Measurements from ENCODE around the gene ZCCHC14. TPM values are rescaled to one million over a fixed set of nuclear protein-coding genes. Genes with fewer than 3 reads are reported as not detected.
"Not testable (repeated sequence)": the region's sequence is repeated elsewhere in the genome, so short reads cannot be mapped to it uniquely, and the experiment has no call there.

ZCCHC14 gene
- total RNA-seq, 1 experiment from 2014 or later = 45.4 TPM

DNA sequence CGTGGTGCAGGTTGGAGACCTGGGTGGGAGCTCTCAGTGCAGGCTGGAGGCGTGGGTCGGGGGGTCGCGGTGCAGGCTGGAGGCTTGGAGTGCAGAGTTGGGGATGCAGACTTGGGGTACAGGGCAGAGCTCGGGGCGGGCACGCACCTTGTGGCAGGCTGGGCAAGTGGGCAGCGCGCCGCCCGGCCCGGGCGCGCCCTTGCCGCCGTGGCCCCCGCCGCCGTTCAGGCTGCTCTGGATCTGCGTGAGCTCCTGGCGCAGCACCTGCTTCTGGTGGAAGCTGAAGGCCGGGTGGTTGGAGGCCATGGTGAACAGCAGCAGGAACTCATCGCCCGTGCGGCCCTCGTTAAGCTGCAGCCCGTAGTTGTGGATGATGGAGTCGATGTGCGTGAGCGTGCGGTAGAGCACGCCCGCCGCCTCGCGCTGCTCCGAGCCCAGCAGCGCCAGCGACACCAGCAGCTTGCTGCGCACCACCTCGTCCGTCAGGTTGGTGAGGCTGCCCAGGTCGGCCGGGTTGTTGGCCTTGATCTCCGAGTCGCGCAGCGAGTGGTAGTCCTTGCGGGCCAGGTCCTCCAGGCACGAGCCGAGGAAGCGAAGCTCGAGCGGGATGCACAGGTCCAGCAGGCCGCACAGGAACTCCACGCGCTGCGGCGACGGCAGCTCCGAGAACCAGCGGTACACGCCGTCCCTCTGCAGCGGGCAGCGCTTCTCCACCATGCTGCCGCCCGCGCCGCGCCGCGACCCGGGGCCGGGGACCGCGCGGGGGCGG lies 1.1 kb downstream of the ZCCHC14 start:
- TF ChIP-seq, protein P1, sequence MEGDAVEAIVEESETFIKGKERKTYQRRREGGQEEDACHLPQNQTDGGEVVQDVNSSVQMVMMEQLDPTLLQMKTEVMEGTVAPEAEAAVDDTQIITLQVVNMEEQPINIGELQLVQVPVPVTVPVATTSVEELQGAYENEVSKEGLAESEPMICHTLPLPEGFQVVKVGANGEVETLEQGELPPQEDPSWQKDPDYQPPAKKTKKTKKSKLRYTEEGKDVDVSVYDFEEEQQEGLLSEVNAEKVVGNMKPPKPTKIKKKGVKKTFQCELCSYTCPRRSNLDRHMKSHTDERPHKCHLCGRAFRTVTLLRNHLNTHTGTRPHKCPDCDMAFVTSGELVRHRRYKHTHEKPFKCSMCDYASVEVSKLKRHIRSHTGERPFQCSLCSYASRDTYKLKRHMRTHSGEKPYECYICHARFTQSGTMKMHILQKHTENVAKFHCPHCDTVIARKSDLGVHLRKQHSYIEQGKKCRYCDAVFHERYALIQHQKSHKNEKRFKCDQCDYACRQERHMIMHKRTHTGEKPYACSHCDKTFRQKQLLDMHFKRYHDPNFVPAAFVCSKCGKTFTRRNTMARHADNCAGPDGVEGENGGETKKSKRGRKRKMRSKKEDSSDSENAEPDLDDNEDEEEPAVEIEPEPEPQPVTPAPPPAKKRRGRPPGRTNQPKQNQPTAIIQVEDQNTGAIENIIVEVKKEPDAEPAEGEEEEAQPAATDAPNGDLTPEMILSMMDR (IDR thresholded peaks at IDR 0.05; ENCODE audit: unreplicated experiment) = no peak
- peak; percentile 40 for DNase-seq
- peaks cover 47% of the 10 kb centered on the region for H3K4me1 Mint-ChIP-seq (ENCODE audit: low read depth, unreplicated experiment)
- no peaks in the 10 kb centered on the region for H3K27me3 Mint-ChIP-seq (ENCODE audit: unreplicated experiment)
- H3K27ac Mint-ChIP-seq (ENCODE audit: unreplicated experiment) = peak overlapping the region; percentile 88
- H3K36me3 Mint-ChIP-seq (ENCODE audit: insufficient read depth, unreplicated experiment) = peaks cover 62% of the 10 kb centered on the region
- intact Hi-C loops (cut with micrococcal nuclease; ENCODE audit: unreplicated experiment) = no loop called here
- CTCF ChIA-PET = interaction anchor here (0.6 to 1.6 kb wide), 3 partner anchors 27 to 458 kb away, joined by 3 to 4 read pairs (median 4); no protein-coding TSS in a partner anchor
- BruUV-seq (replicated peaks) = no TSS peak
- H3K9me3 Mint-ChIP-seq (ENCODE audit: low read depth, unreplicated experiment) = no peaks in the 10 kb centered on the region
- peak overlapping the region; percentile 96 for H3K4me3 Mint-ChIP-seq (ENCODE audit: low read depth, unreplicated experiment)

DNA sequence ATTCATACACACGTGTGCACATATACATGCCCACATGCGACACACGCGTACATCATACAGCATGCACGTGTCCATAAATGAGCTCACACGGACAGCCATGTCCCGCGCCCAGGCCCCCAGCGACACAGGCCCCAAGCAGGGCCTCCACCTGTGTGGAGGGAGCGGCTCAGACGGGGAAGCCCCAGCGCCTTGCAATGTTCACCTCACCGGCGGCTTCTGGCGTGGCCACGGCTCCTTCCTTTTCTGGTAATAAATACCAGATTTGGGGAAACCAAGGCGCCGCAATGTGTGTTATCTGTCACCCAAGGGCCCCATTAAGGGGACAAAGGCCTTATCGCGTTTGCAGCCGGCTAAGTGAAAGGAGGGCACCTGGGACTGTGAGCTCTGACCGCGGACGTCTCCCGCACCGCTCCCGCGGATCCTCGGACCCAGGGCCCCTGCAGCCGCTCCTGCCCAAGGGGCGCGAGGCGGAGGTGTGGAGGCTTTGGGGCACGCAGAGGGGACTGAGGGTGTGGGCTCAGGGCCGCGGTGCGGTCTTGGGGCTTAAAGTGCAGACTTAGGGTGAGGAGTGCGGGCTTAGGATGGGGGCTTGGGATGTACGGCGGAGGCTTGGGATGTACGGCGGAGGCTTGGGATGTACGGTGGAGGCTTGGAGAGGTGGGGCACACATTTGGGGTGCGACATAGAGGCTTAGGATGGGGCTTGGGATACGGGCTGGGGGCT lies 1.9 kb downstream of the ZCCHC14 start:
- peak overlapping the region; percentile 88 for H3K27ac Mint-ChIP-seq (ENCODE audit: unreplicated experiment)
- not testable (repeated sequence) for H3K27me3 Mint-ChIP-seq (ENCODE audit: unreplicated experiment); BruUV-seq (replicated peaks); H3K9me3 Mint-ChIP-seq (ENCODE audit: low read depth, unreplicated experiment)
- peaks cover 62% of the 10 kb centered on the region for H3K36me3 Mint-ChIP-seq (ENCODE audit: insufficient read depth, unreplicated experiment)
- peak overlapping the region; percentile 96 for H3K4me3 Mint-ChIP-seq (ENCODE audit: low read depth, unreplicated experiment)
- peak; percentile 65 for DNase-seq
- peaks cover 48% of the 10 kb centered on the region for H3K4me1 Mint-ChIP-seq (ENCODE audit: low read depth, unreplicated experiment)
- intact Hi-C loops (cut with micrococcal nuclease; ENCODE audit: unreplicated experiment) = loop anchor here (1.0 kb wide), 1 partner anchor 30 kb away; no protein-coding TSS in a partner anchor
- CTCF ChIA-PET = interaction anchor here (0.7 to 1.6 kb wide), 3 partner anchors 26 to 80 kb away, joined by 3 to 4 read pairs (median 3); no protein-coding TSS in a partner anchor

DNA sequence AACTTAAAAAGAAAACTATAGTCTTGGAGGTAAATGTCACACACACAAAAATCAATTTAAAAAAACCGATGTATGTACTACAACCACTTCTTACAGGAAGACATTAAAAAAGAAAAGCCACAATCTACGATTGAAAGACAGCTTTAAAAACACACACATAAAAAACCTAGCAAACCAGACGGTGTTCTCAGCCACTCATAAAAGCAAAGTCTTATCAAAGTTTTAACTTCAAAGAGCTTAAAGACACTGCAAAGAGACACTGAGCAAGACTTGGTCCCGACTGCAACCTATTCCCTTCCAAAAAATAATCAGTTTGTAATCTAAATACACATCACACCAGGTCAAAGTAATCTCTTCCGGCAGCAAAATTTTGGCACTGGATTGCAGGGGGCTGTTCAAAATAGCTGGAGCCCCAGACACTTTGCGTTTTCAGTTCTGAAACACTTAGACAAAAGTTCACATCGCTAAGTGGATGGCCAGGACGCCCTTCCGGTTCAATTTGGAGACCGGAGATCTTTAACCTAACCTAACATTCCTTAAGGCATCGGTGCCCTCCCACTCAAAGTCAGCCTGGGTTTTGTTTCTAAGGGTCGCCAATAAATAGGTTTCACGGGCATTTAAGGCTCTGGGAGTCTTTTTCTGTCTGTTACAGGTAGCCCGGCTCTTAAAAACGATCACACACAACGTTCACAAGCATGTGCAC lies 2.6 kb downstream of the ZCCHC14 start:
- Mint-ChIP-seq H3K27me3 (ENCODE audit: unreplicated experiment) (no peaks in the 10 kb centered on the region), H3K4me3 (ENCODE audit: low read depth, unreplicated experiment) (peak overlapping the region; percentile 96), H3K4me1 (ENCODE audit: low read depth, unreplicated experiment) (peaks cover 53% of the 10 kb centered on the region), H3K36me3 (ENCODE audit: insufficient read depth, unreplicated experiment) (peaks cover 62% of the 10 kb centered on the region), H3K9me3 (ENCODE audit: low read depth, unreplicated experiment) (no peaks in the 10 kb centered on the region), H3K27ac (ENCODE audit: unreplicated experiment) (peak overlapping the region; percentile 88)
- CTCF ChIA-PET = interaction anchor here (0.7 to 1.6 kb wide), 4 partner anchors 25 to 81 kb away, joined by 3 to 4 read pairs (median 3); no protein-coding TSS in a partner anchor
- no peak for DNase-seq
- no TSS peak for BruUV-seq (replicated peaks)
- intact Hi-C loops (cut with micrococcal nuclease; ENCODE audit: unreplicated experiment) = loop anchor here (1.0 kb wide), 1 partner anchor 29 kb away; no protein-coding TSS in a partner anchor
- TF ChIP-seq, protein P1 (IDR thresholded peaks at IDR 0.05; ENCODE audit: unreplicated experiment) = no peak

DNA sequence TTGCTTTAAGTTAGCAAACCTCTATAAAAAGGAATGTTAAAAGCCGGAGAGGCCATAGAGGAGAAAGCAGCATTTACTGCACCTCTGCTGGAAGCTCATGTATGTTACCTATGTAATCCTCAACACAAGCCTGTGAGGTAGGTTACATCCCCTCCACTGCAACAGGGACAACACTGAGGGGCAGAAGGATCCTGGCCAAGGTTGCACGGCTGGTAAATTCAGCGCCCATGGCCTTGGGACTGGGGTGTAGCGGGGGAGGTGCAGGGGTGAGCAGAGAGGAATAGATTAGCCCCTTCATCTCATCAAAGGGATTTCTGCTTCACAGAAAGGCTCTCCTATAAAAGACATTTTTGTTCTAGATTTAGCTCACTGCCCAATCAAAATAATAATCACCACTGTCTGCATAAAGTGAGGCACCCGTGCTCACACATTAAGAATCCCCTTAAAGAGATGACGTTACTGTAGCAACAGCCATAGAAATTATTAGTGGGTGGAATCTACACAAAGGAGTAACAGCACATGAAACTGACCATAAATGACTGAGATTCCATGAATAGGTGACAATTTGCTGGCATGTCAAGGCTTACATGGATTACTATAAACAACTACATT lies 3.3 kb downstream of the ZCCHC14 start:
- Mint-ChIP-seq H3K4me3 (ENCODE audit: low read depth, unreplicated experiment) (peak overlapping the region; percentile 96), H3K9me3 (ENCODE audit: low read depth, unreplicated experiment) (no peaks in the 10 kb centered on the region), H3K36me3 (ENCODE audit: insufficient read depth, unreplicated experiment) (peaks cover 62% of the 10 kb centered on the region), H3K27ac (ENCODE audit: unreplicated experiment) (peak overlapping the region; percentile 88), H3K27me3 (ENCODE audit: unreplicated experiment) (no peaks in the 10 kb centered on the region), H3K4me1 (ENCODE audit: low read depth, unreplicated experiment) (peaks cover 60% of the 10 kb centered on the region)
- no peak for DNase-seq
- TF ChIP-seq, protein P1 (IDR thresholded peaks at IDR 0.05; ENCODE audit: unreplicated experiment) = no peak
- intact Hi-C loops (cut with micrococcal nuclease; ENCODE audit: unreplicated experiment) = loop anchor here (1.0 kb wide), 1 partner anchor 28 kb away; no protein-coding TSS in a partner anchor
- no TSS peak for BruUV-seq (replicated peaks)
- CTCF ChIA-PET = interaction anchor here (0.8 to 1.2 kb wide), 4 partner anchors 24 to 106 kb away, joined by 3 read pairs; partner anchors contain the start of gene FBXO31

DNA sequence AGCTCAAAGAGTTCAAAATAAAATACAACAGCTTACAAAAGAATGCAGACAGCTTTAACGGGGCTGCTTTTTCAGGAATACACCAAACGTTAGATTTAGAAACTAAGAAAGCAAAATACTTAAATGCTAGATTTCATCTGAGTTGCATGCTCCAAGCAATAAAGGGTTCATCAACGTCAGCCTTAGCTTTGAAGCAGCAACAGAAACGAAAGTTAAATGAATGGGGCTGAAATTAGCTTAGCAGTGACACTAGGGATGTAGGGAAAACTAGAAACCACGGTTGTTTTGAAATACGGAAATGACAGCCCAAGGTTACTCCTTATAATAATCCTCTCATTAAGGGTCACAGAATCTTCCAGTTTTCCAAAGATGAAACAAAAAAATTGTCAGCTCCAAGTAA lies 3.9 kb downstream of the ZCCHC14 start:
- DNase-seq; BruUV-seq (replicated peaks); H3K9me3 Mint-ChIP-seq (ENCODE audit: low read depth, unreplicated experiment); H3K27me3 Mint-ChIP-seq (ENCODE audit: unreplicated experiment); intact Hi-C loops (cut with micrococcal nuclease; ENCODE audit: unreplicated experiment): not testable (repeated sequence)
- CTCF ChIA-PET = interaction anchor here (0.8 to 1.0 kb wide), 2 partner anchors 83 to 105 kb away, joined by 3 read pairs; partner anchors contain the start of gene FBXO31
- Mint-ChIP-seq H3K4me3 (ENCODE audit: low read depth, unreplicated experiment) (peak overlapping the region; percentile 96), H3K36me3 (ENCODE audit: insufficient read depth, unreplicated experiment) (peaks cover 58% of the 10 kb centered on the region), H3K4me1 (ENCODE audit: low read depth, unreplicated experiment) (peaks cover 64% of the 10 kb centered on the region), H3K27ac (ENCODE audit: unreplicated experiment) (peak overlapping the region; percentile 88)

Measured in Calu3 (cell line).